Renal cortical epithelial cell (primary cell): ENCODE measurements around the gene CCNH. TPM values are rescaled to one million over a fixed set of nuclear protein-coding genes. Genes with fewer than 3 reads are reported as not detected.
A peak's percentile ranks its signal among the peaks of the same experiment; 100 is the strongest.

Source experiments
- DNase-seq: peaks from one replicate; pipeline ENCODE4 v3.0.0-alpha.2; 2011; ENCODE audit warnings: low read depth
- total RNA-seq: library from RNA; depleted of rRNA; stranded (reverse); fragments of >200 nt; gene quantifications from 2 replicates; pipeline ENCODE4 v1.2.3, GENCODE V29; 2014

Gene CCNH
- 59.2 and 73.5 TPM in 2 replicates for total RNA-seq

GRCh38 chr5:87412630-87413342, at the start of gene CCNH:
Gene CCNH, minus strand, starts transcription at chr5:87412930. Its CDS starts 136 bp downstream, at chr5:87412794.
- peak; percentile 96 for DNase-seq

GRCh38 chr5:87457706-87458105, 45.0 kb upstream of the CCNH start:
- DNase-seq, result no peak

GRCh38 chr5:87453801-87454200, 41.1 kb upstream of the CCNH start:
- no peak for DNase-seq

- DNase-seq, result no peak
Observed at GRCh38 chr5:87452837-87453236, 40.1 kb upstream of the CCNH start.

GRCh38 chr5:87442419-87442818, 29.7 kb upstream of the CCNH start:
- no peak for DNase-seq

GRCh38 chr5:87438231-87438630, 25.5 kb upstream of the CCNH start:
- no peak for DNase-seq

- no peak for DNase-seq
Observed at GRCh38 chr5:87437724-87438123, 25.0 kb upstream of the CCNH start.

- no peak for DNase-seq
Observed at GRCh38 chr5:87435144-87435694, 22.5 kb upstream of the CCNH start.

GRCh38 chr5:87434461-87434860, 21.7 kb upstream of the CCNH start:
- DNase-seq, result no peak

GRCh38 chr5:87433945-87434344, 21.2 kb upstream of the CCNH start:
- no peak for DNase-seq

- no peak for DNase-seq
Observed at GRCh38 chr5:87432460-87432859, 19.7 kb upstream of the CCNH start.

- no peak for DNase-seq
Observed at GRCh38 chr5:87430863-87431457, 18.2 kb upstream of the CCNH start.

GRCh38 chr5:87423755-87424154, 11.0 kb upstream of the CCNH start:
- DNase-seq, result no peak

- DNase-seq, result no peak
Observed at GRCh38 chr5:87421307-87421706, 8.6 kb upstream of the CCNH start.

GRCh38 chr5:87418506-87418905, 5.8 kb upstream of the CCNH start:
- DNase-seq, result no peak

GRCh38 chr5:87413343-87413645, 564 bp upstream of the CCNH start:
- DNase-seq, result no peak

GRCh38 chr5:87411973-87412629, 629 bp downstream of the CCNH start:
- DNase-seq, result peak; percentile 39

- no peak for DNase-seq
Observed at GRCh38 chr5:87411586-87411972, 1.2 kb downstream of the CCNH start.

GRCh38 chr5:87410931-87411330, 1.8 kb downstream of the CCNH start:
- peak; percentile 77 for DNase-seq

- no peak for DNase-seq
Observed at GRCh38 chr5:87408204-87408603, 4.5 kb downstream of the CCNH start.

GRCh38 chr5:87405472-87406155, 7.1 kb downstream of the CCNH start:
- no peak for DNase-seq

GRCh38 chr5:87404359-87404758, 8.4 kb downstream of the CCNH start:
- DNase-seq, result no peak
